ENCODE results near the gene WFDC1. TPM values are rescaled to one million over a fixed set of nuclear protein-coding genes. Genes with fewer than 3 reads are reported as not detected.
A peak's percentile ranks its signal among the peaks of the same experiment; 100 is the strongest.

WFDC1 gene
- total RNA-seq, 2 donors from 2014 or later = not detected

DNA sequence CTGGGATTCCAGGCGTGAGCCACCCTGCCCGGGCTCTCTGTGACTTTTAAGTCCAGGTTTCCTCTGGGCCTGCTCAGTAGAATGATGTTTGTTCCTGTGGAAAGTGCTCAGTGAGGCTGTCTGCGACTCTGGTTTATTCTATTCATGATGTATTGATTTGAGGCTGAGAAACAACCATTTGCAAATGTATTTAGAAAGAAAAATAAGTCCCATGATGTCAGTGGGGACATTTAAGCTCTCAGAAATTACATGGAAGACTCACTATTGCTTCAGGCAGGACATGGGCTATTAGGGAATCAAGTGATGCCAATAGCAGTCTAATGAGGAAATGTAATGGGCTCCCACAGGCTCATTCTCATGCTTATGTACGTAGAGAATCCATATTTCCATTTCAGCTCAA, 32.6 kb upstream of the WFDC1 start:
- no peak for ATAC-seq
- no peaks in the 10 kb centered on the region for H3K4me1 Mint-ChIP-seq
- H3K27me3 Mint-ChIP-seq = peaks cover 52% of the 10 kb centered on the region
- DNase-seq = no peak
- no peak overlapping the region for H3K27ac Mint-ChIP-seq
- H3K9me3 ChIP-seq (ENCODE audit: control insufficient read depth, low read length, poor library complexity, severe bottlenecking) = no peaks in the 10 kb centered on the region
- peaks cover 2% of the 10 kb centered on the region for H3K36me3 Mint-ChIP-seq (ENCODE audit: low read depth)
- no peak overlapping the region for H3K4me3 Mint-ChIP-seq

GRCh38 chr16:84262939-84263338, 31.7 kb upstream of the WFDC1 start:
- Mint-ChIP-seq H3K36me3 (ENCODE audit: low read depth) (peaks cover 2% of the 10 kb centered on the region), H3K27me3 (peaks cover 46% of the 10 kb centered on the region), H3K27ac (no peak overlapping the region), H3K4me3 (no peak overlapping the region), H3K4me1 (no peaks in the 10 kb centered on the region)
- H3K9me3 ChIP-seq (ENCODE audit: control insufficient read depth, low read length, poor library complexity, severe bottlenecking) = no peaks in the 10 kb centered on the region
- no peak for DNase-seq
- ATAC-seq = no peak

DNA sequence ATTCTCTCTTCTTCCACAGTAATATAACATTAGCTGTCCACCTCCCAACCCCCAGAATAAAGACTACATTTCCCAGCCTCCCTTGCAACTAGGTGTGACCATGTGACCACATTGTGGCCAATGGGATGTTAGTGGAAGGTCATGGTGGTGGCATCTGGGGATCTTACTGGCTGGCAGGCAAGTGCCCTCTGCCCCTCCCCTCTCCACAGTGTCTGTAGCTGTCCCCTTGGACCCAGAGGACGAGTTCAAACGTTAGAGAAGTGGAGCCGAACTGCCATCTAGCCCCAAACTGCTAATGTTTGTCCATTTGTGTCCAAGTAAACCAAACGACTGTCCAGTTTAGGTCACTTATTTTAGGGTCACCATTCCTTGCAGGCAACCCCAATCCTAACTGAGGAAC, 28.2 kb upstream of the WFDC1 start:
- H3K4me1 Mint-ChIP-seq = no peaks in the 10 kb centered on the region
- H3K27me3 Mint-ChIP-seq = peaks cover 27% of the 10 kb centered on the region
- no peak for DNase-seq
- H3K36me3 Mint-ChIP-seq (ENCODE audit: low read depth) = no peaks in the 10 kb centered on the region
- no peak overlapping the region for H3K4me3 Mint-ChIP-seq
- no peak overlapping the region for H3K27ac Mint-ChIP-seq
- no peaks in the 10 kb centered on the region for H3K9me3 ChIP-seq (ENCODE audit: control insufficient read depth, low read length, poor library complexity, severe bottlenecking)
- ATAC-seq = peak; percentile 72

GRCh38 chr16:84267380-84267779, 27.3 kb upstream of the WFDC1 start:
- peaks cover 23% of the 10 kb centered on the region for H3K27me3 Mint-ChIP-seq
- no peaks in the 10 kb centered on the region for H3K4me1 Mint-ChIP-seq
- ATAC-seq = no peak
- no peak for DNase-seq
- H3K4me3 Mint-ChIP-seq = no peak overlapping the region
- H3K9me3 ChIP-seq (ENCODE audit: control insufficient read depth, low read length, poor library complexity, severe bottlenecking) = no peaks in the 10 kb centered on the region
- no peak overlapping the region for H3K27ac Mint-ChIP-seq
- H3K36me3 Mint-ChIP-seq (ENCODE audit: low read depth) = no peaks in the 10 kb centered on the region

DNA sequence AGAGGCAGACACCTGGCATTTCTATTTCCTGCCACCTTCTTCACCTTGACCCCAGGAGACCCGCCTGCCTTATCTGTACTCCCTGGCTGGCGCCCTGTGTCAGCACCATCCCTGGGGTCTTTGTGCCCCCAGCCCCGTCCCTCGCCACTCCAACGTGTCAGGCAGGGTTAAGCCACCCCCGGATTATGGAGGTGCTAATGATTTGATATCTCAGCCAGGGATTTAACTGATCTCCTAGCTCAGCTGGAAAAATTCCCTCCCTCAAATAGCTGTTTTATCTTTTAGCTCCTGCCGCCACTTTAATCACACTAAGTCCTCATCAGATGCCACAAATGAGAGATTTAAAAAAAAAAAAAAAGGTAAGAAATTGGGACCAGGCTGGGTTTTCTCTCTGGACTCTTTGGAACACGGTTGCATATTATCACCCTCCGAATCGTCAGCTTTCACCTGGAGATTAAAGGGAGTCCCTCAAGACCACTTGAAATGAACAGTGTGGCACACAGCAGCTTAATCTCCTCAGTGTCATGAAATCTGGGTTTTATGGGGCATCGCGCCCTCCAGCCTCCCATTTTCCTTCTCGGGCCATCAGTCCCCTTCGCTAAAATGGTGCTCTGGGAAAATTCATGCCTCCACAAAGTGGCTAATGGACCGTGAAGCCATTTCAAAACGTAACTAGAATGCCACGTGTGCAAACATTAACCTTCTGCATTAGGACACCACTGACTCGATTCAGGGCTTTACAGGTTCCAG, 26.2 kb upstream of the WFDC1 start:
- H3K27me3 Mint-ChIP-seq = peaks cover 18% of the 10 kb centered on the region
- H3K27ac Mint-ChIP-seq = no peak overlapping the region
- H3K9me3 ChIP-seq (ENCODE audit: control insufficient read depth, low read length, poor library complexity, severe bottlenecking) = no peaks in the 10 kb centered on the region
- H3K4me3 Mint-ChIP-seq = no peak overlapping the region
- ATAC-seq (no peak), DNase-seq (no peak)
- H3K36me3 Mint-ChIP-seq (ENCODE audit: low read depth) = no peaks in the 10 kb centered on the region
- H3K4me1 Mint-ChIP-seq = no peaks in the 10 kb centered on the region

GRCh38 chr16:84270071-84270470, 24.6 kb upstream of the WFDC1 start:
- H3K36me3 Mint-ChIP-seq (ENCODE audit: low read depth) = no peaks in the 10 kb centered on the region
- no peaks in the 10 kb centered on the region for H3K4me1 Mint-ChIP-seq

GRCh38 chr16:84270531-84270930, 24.1 kb upstream of the WFDC1 start:
- Mint-ChIP-seq H3K27me3 (peaks cover 17% of the 10 kb centered on the region), H3K4me1 (no peaks in the 10 kb centered on the region), H3K36me3 (ENCODE audit: low read depth) (peaks cover under 1% of the 10 kb centered on the region), H3K4me3 (no peak overlapping the region), H3K27ac (no peak overlapping the region)
- ATAC-seq (no peak), DNase-seq (no peak)
- no peaks in the 10 kb centered on the region for H3K9me3 ChIP-seq (ENCODE audit: control insufficient read depth, low read length, poor library complexity, severe bottlenecking)

More at GRCh38 chr16:84270071-84270470, 24.6 kb upstream of the WFDC1 start:
- Mint-ChIP-seq H3K27me3 (peaks cover 12% of the 10 kb centered on the region), H3K27ac (no peak overlapping the region), H3K4me3 (no peak overlapping the region)
- H3K9me3 ChIP-seq (ENCODE audit: control insufficient read depth, low read length, poor library complexity, severe bottlenecking) = no peaks in the 10 kb centered on the region
- DNase-seq (no peak), ATAC-seq (no peak)

GRCh38 chr16:84271037-84271436, 23.6 kb upstream of the WFDC1 start:
- no peak overlapping the region for H3K4me3 Mint-ChIP-seq
- no peaks in the 10 kb centered on the region for H3K4me1 Mint-ChIP-seq
- no peaks in the 10 kb centered on the region for H3K9me3 ChIP-seq (ENCODE audit: control insufficient read depth, low read length, poor library complexity, severe bottlenecking)
- no peak for DNase-seq
- ATAC-seq = no peak
- H3K27ac Mint-ChIP-seq = no peak overlapping the region
- H3K27me3 Mint-ChIP-seq = peaks cover 22% of the 10 kb centered on the region
- H3K36me3 Mint-ChIP-seq (ENCODE audit: low read depth) = peaks cover 2% of the 10 kb centered on the region

DNA sequence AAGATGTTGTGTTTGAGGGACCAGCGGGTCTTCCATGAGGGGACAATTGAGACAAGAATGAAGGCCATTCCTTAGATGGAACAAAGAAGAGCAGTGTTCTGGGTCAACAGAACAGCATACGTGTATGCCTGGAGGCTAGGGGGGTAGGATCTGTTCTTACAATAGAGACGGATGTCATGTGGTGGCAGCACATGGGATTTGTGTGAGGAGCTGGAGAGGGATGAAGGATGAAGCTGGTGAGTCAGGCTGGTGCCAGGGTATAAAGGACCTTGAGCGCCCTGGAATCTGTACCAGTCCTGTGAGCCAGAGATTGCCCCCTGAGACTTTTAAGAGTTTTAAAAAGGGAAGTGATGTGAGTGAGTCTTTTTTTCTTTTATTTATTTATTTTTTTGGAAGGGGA, 22.8 kb upstream of the WFDC1 start:
- H3K4me3 Mint-ChIP-seq = no peak overlapping the region
- H3K27ac Mint-ChIP-seq = no peak overlapping the region
- H3K4me1 Mint-ChIP-seq = no peaks in the 10 kb centered on the region
- peaks cover 2% of the 10 kb centered on the region for H3K36me3 Mint-ChIP-seq (ENCODE audit: low read depth)
- H3K27me3 Mint-ChIP-seq = peaks cover 23% of the 10 kb centered on the region
- no peak for ATAC-seq
- H3K9me3 ChIP-seq (ENCODE audit: control insufficient read depth, low read length, poor library complexity, severe bottlenecking) = no peaks in the 10 kb centered on the region
- DNase-seq = no peak

GRCh38 chr16:84272740-84273320, 21.8 kb upstream of the WFDC1 start:
- ATAC-seq = no peak
- DNase-seq = no peak
- H3K9me3 ChIP-seq (ENCODE audit: control insufficient read depth, low read length, poor library complexity, severe bottlenecking) = no peaks in the 10 kb centered on the region
- Mint-ChIP-seq H3K4me1 (no peaks in the 10 kb centered on the region), H3K27ac (no peak overlapping the region), H3K36me3 (ENCODE audit: low read depth) (peaks cover 2% of the 10 kb centered on the region), H3K27me3 (peaks cover 23% of the 10 kb centered on the region), H3K4me3 (no peak overlapping the region)

DNA sequence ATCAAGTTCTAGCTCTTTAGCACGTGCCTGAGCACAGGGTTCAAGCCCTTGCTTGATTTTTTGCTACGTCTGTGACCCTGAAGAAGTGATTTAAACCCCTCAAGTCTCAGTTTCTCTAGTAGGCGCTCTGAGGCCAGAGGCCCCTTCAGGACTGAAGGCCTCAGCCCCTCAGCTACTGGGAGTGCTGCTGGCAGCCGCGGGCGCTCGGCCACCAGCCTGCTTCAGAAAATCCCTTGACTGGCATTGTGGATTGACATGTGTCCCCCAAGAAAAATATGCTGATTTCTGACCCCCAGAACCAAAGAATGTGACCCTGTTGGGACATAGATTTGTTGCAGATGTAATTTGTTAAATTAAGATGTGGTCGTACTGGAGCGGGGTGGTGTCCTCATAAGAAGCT, 20.2 kb upstream of the WFDC1 start:
- peaks cover 2% of the 10 kb centered on the region for H3K36me3 Mint-ChIP-seq (ENCODE audit: low read depth)
- H3K27ac Mint-ChIP-seq = no peak overlapping the region
- H3K9me3 ChIP-seq (ENCODE audit: control insufficient read depth, low read length, poor library complexity, severe bottlenecking) = no peaks in the 10 kb centered on the region
- peaks cover 23% of the 10 kb centered on the region for H3K27me3 Mint-ChIP-seq
- H3K4me1 Mint-ChIP-seq = no peaks in the 10 kb centered on the region
- ATAC-seq = no peak
- no peak for DNase-seq
- no peak overlapping the region for H3K4me3 Mint-ChIP-seq

GRCh38 chr16:84275585-84276151, 19.0 kb upstream of the WFDC1 start:
- peaks cover 2% of the 10 kb centered on the region for H3K36me3 Mint-ChIP-seq (ENCODE audit: low read depth)

GRCh38 chr16:84277244-84277823, 17.3 kb upstream of the WFDC1 start:
- peak; percentile 80 for ATAC-seq
- Mint-ChIP-seq H3K4me3 (no peak overlapping the region), H3K27ac (no peak overlapping the region), H3K27me3 (peaks cover 35% of the 10 kb centered on the region), H3K4me1 (no peaks in the 10 kb centered on the region), H3K36me3 (ENCODE audit: low read depth) (peaks cover 2% of the 10 kb centered on the region)
- DNase-seq = peak; percentile 43 to 67 (median 57)
- no peaks in the 10 kb centered on the region for H3K9me3 ChIP-seq (ENCODE audit: control insufficient read depth, low read length, poor library complexity, severe bottlenecking)

More at GRCh38 chr16:84275585-84276151, 19.0 kb upstream of the WFDC1 start:
- Mint-ChIP-seq H3K27ac (no peak overlapping the region), H3K4me3 (no peak overlapping the region), H3K27me3 (peaks cover 28% of the 10 kb centered on the region), H3K4me1 (no peaks in the 10 kb centered on the region)
- H3K9me3 ChIP-seq (ENCODE audit: control insufficient read depth, low read length, poor library complexity, severe bottlenecking) = no peaks in the 10 kb centered on the region
- no peak for ATAC-seq
- DNase-seq = no peak
